PC-3 (cell line): ENCODE data around the gene XIRP1. TPM values are rescaled to one million over a fixed set of nuclear protein-coding genes. Genes with fewer than 3 reads are reported as not detected.

Experiments used
- ATAC-seq: fragments of 200-7000 bp; cut with Tn5 transposase; 2 replicates; pipeline ENCODE4 v1.9.1; 2020; ENCODE audit warnings: mild to moderate bottlenecking, moderate library complexity
- BruUV-seq: library from RNA; stranded (reverse); fragments of 400-500 nt; replicated peaks from 2 replicates; lab custom pipeline; 2021; lab: Mats Ljungman, UMichigan
- CTCF ChIA-PET: fragments of 300-600 bp; sonication (Branson Sonifier 250); formaldehyde crosslinking; loops from one replicate; lab custom pipeline; 2022; ENCODE audit warnings: antibody characterized with exemption; lab: Charles Lee
- POLR2A ChIA-PET: fragments of 300-600 bp; sonication (Branson Sonifier 250); formaldehyde crosslinking; loops from one replicate; lab custom pipeline; 2022; ENCODE audit warnings: antibody characterized with exemption; ENCODE audit not compliant: unreplicated experiment; lab: Charles Lee
- DNase-seq: peaks from one replicate; pipeline ENCODE4 v3.0.0-alpha.2; 2015
- H2AFZ ChIP-seq: fragments of 300-600 bp; sonication (generic); 2 replicates; pipeline ENCODE4 v1.6.0; 2016; ENCODE audit warnings: antibody characterized with exemption, low read length
- H3F3A ChIP-seq: fragments of 300-600 bp; sonication (generic); one replicate; pipeline ENCODE4 v1.6.0; 2017; ENCODE audit warnings: antibody characterized with exemption, low read length, control low read depth, mild to moderate bottlenecking; ENCODE audit not compliant: unreplicated experiment
- H3K27ac ChIP-seq: fragments of 300-600 bp; sonication (generic); 2 replicates; pipeline ENCODE4 v1.5.1; 2016; ENCODE audit warnings: mild to moderate bottlenecking, low read length
- H3K27me3 ChIP-seq: fragments of 300-600 bp; sonication (generic); 2 replicates; pipeline ENCODE4 v1.6.1; 2016; ENCODE audit warnings: low read length, mixed read lengths
- H3K36me3 ChIP-seq: fragments of 300-600 bp; sonication (generic); 2 replicates; pipeline ENCODE4 v1.6.1; 2016; ENCODE audit warnings: low read depth, mixed run types, low read length, mixed read lengths
- H3K4me1 ChIP-seq: fragments of 300-600 bp; sonication (generic); 2 replicates; pipeline ENCODE4 v1.5.1; 2016; ENCODE audit warnings: low read length; ENCODE audit not compliant: insufficient read depth
- H3K4me2 ChIP-seq: fragments of 300-600 bp; sonication (generic); 2 replicates; pipeline ENCODE4 v1.6.0; 2016; ENCODE audit warnings: low read length
- H3K4me3 ChIP-seq: fragments of 300-600 bp; sonication (generic); 2 replicates; pipeline ENCODE4 v1.5.1; 2016; ENCODE audit warnings: mild to moderate bottlenecking, low read length, mixed read lengths
- H3K79me2 ChIP-seq: fragments of 300-600 bp; sonication (generic); 2 replicates; pipeline ENCODE4 v1.6.1; 2017; ENCODE audit warnings: low read length, mixed read lengths
- H3K9ac ChIP-seq: fragments of 300-600 bp; sonication (generic); 2 replicates; pipeline ENCODE4 v1.6.0; 2016; ENCODE audit warnings: mild to moderate bottlenecking, low read length
- H3K9me2 ChIP-seq: fragments of 300-600 bp; sonication (generic); replicated peaks from 2 replicates; pipeline ENCODE4 v1.6.1; 2016; ENCODE audit warnings: mixed run types, low read length, mixed read lengths
- H3K9me3 ChIP-seq: fragments of 300-600 bp; sonication (generic); 2 replicates; pipeline ENCODE4 v1.6.1; 2016; ENCODE audit warnings: low read length, mixed read lengths
- H4K20me1 ChIP-seq: fragments of 300-600 bp; sonication (generic); 2 replicates; pipeline ENCODE4 v1.6.1; 2016; ENCODE audit warnings: low read length, mixed read lengths
- CTCF ChIP-seq: fragments of 300-600 bp; sonication (generic); conservative IDR thresholded peaks from 2 replicates; pipeline ENCODE4 v1.5.1; 2017; ENCODE audit warnings: antibody characterized with exemption, low read depth, mild to moderate bottlenecking, low read length
- EZH2 ChIP-seq: fragments of 300-600 bp; sonication (generic); IDR thresholded peaks from one replicate; pipeline ENCODE4 v1.6.1; 2017; ENCODE audit warnings: antibody characterized with exemption, mild to moderate bottlenecking, low read length; ENCODE audit not compliant: unreplicated experiment
- EZH2phosphoT487 ChIP-seq: fragments of 300-600 bp; sonication (generic); IDR thresholded peaks from 2 replicates; pipeline ENCODE4 v1.6.1; 2018; ENCODE audit warnings: mild to moderate bottlenecking, antibody characterized with exemption, low read length, borderline replicate concordance
- intact Hi-C: fragments of 100-400 bp; cut with micrococcal nuclease; formaldehyde crosslinking; loops from 2 replicates; pipeline ENCODE4 v1.9.0; 2023
- total RNA-seq: library from RNA; depleted of rRNA; stranded (reverse); fragments of >200 nt; gene quantifications from 2 replicates; pipeline ENCODE4 v1.2.3, GENCODE V29; 2014

The XIRP1 gene
- total RNA-seq, 1 experiment from 2014 or later: not detected

- peaks cover 18% of the 10 kb centered on the region for H3K4me1 ChIP-seq
- intact Hi-C loops: no loop called here
- H3K9ac ChIP-seq: no peak overlapping the region
- ATAC-seq (no peak), DNase-seq (no peak)
- no peaks in the 10 kb centered on the region for H3K36me3 ChIP-seq
- no peak for TF ChIP-seq EZH2phosphoT487
- TF ChIP-seq CTCF: no peak
- peaks cover 4% of the 10 kb centered on the region for H3F3A ChIP-seq
- H3K27me3 ChIP-seq: no peaks in the 10 kb centered on the region
- no peak overlapping the region for H2AFZ ChIP-seq
- H3K4me2 ChIP-seq: no peak overlapping the region
- no peaks in the 10 kb centered on the region for H3K9me3 ChIP-seq
- ChIA-PET POLR2A (no interaction called here), CTCF (no interaction called here)
- no peaks in the 10 kb centered on the region for H3K79me2 ChIP-seq
- H3K27ac ChIP-seq: no peak overlapping the region
- H3K4me3 ChIP-seq: no peak overlapping the region
- H3K9me2 ChIP-seq: no peaks in the 10 kb centered on the region
- no peaks in the 10 kb centered on the region for H4K20me1 ChIP-seq
- BruUV-seq: no TSS peak
Measured at GRCh38 chr3:39170461-39170860, 21.9 kb downstream of the XIRP1 start.

GRCh38 chr3:39169712-39170111, 22.7 kb downstream of the XIRP1 start:
- Histone ChIP-seq H3K4me1 (peaks cover 18% of the 10 kb centered on the region), H3K36me3 (no peaks in the 10 kb centered on the region), H3K9ac (no peak overlapping the region), H3K27ac (no peak overlapping the region), H3K27me3 (no peaks in the 10 kb centered on the region), H3F3A (peaks cover 4% of the 10 kb centered on the region), H2AFZ (no peak overlapping the region), H3K4me2 (no peak overlapping the region), H4K20me1 (no peaks in the 10 kb centered on the region), H3K79me2 (no peaks in the 10 kb centered on the region), H3K9me3 (no peaks in the 10 kb centered on the region), H3K4me3 (no peak overlapping the region), H3K9me2 (no peaks in the 10 kb centered on the region)
- POLR2A ChIA-PET: interaction anchor here (0.7 kb wide), 1 partner anchor 9 kb away, joined by 30 read pairs; no protein-coding TSS in a partner anchor
- BruUV-seq: no TSS peak
- intact Hi-C loops: no loop called here
- TF ChIP-seq CTCF: no peak
- no peak for TF ChIP-seq EZH2phosphoT487
- TF ChIP-seq EZH2: no peak
- DNase-seq (no peak), ATAC-seq (no peak)
- CTCF ChIA-PET: no interaction called here

- no peaks in the 10 kb centered on the region for H3K27me3 ChIP-seq
- CTCF ChIA-PET: interaction anchor here (1.0 kb wide), 1 partner anchor 123 kb away, joined by 4 read pairs; no protein-coding TSS in a partner anchor
- peaks cover 18% of the 10 kb centered on the region for H3K4me1 ChIP-seq
- H3K27ac ChIP-seq: no peak overlapping the region
- no peaks in the 10 kb centered on the region for H3K79me2 ChIP-seq
- ATAC-seq (no peak), DNase-seq (no peak)
- BruUV-seq: no TSS peak
- no peak overlapping the region for H3K9ac ChIP-seq
- POLR2A ChIA-PET: no interaction called here
- no peaks in the 10 kb centered on the region for H3K9me2 ChIP-seq
- intact Hi-C loops: no loop called here
- no peaks in the 10 kb centered on the region for H3K36me3 ChIP-seq
- TF ChIP-seq EZH2: no peak
- no peak for TF ChIP-seq EZH2phosphoT487
- TF ChIP-seq CTCF: no peak
- no peaks in the 10 kb centered on the region for H3K9me3 ChIP-seq
- H3K4me3 ChIP-seq: no peak overlapping the region
- no peak overlapping the region for H3K4me2 ChIP-seq
- no peaks in the 10 kb centered on the region for H4K20me1 ChIP-seq
- peaks cover 4% of the 10 kb centered on the region for H3F3A ChIP-seq
- no peak overlapping the region for H2AFZ ChIP-seq
Measured at GRCh38 chr3:39168156-39168780, 24.1 kb downstream of the XIRP1 start.
